H1 (cell line): ENCODE measurements around the gene SOCS3. TPM values are rescaled to one million over a fixed set of nuclear protein-coding genes. Genes with fewer than 3 reads are reported as not detected.

ENCODE experiments used
- ASH2L ChIP-seq: fragments of 200-600, 300-600 bp; sonication (generic); IDR thresholded peaks from one replicate; pipeline ENCODE4 v1.7.1; 2017; ENCODE audit warnings: low read length
- BRCA1 ChIP-seq: IDR thresholded peaks from 2 replicates; pipeline ENCODE4 v1.6.1; 2012; ENCODE audit warnings: low read depth, low read length, improper control_type of control experiment
- EP300 ChIP-seq, 2 experiments: IDR thresholded peaks; 1 replicate in 1 of 2; 2 replicates in 1 of 2; pipeline ENCODE4 v1.6.1; 2011 to 2012; ENCODE audit warnings: low read depth in 2 of 2, low read length in 2 of 2, mild to moderate bottlenecking in 2 of 2, borderline replicate concordance in 1 of 2, inconsistent platforms in 1 of 2, moderate library complexity in 1 of 2
- HDAC2 ChIP-seq, 2 experiments: fragments of 300-600 bp in 1 of 2; sonication (generic) in 1 of 2; IDR thresholded peaks; 2 replicates each; pipeline ENCODE4 v1.6.1; 2011 to 2012; ENCODE audit warnings: low read depth in 2 of 2, low read length in 2 of 2, mild to moderate bottlenecking in 2 of 2, moderate library complexity in 2 of 2, borderline replicate concordance in 1 of 2, inconsistent platforms in 1 of 2
- KDM5A ChIP-seq: fragments of 200-600 bp; IDR thresholded peaks from 2 replicates; pipeline ENCODE4 v1.7.1; 2012; ENCODE audit warnings: mild to moderate bottlenecking, low read length, inconsistent platforms, mixed read lengths
- MAFK ChIP-seq: IDR thresholded peaks from 2 replicates; pipeline ENCODE4 v1.6.1; 2012; ENCODE audit warnings: low read depth, mild to moderate bottlenecking, improper control_type of control experiment, low read length
- RAD21 ChIP-seq, 2 experiments: IDR thresholded peaks in 1 of 2; conservative IDR thresholded peaks in 1 of 2; 2 replicates each; pipeline ENCODE4 v1.6.1; 2011; ENCODE audit warnings: low read depth in 2 of 2, low read length in 2 of 2, improper control_type of control experiment in 1 of 2, inconsistent platforms in 1 of 2, mild to moderate bottlenecking in 1 of 2, moderate library complexity in 1 of 2
- TAF7 ChIP-seq: optimal IDR thresholded peaks from 2 replicates; pipeline ENCODE3; 2011; ENCODE audit warnings: low read depth, mild to moderate bottlenecking, inconsistent platforms, low read length, moderate library complexity, borderline replicate concordance
- USF2 ChIP-seq: IDR thresholded peaks from 2 replicates; pipeline ENCODE4 v1.6.1; 2011; ENCODE audit warnings: low read length, improper control_type of control experiment
- polyA plus RNA-seq, 7 experiments: library from polyadenylated mRNA; depleted of rRNA in 3 of 7; stranded (reverse) in 5 of 7; unstranded in 2 of 7; fragments of >200 nt in 5 of 7; fragments of 200-250 nt in 2 of 7; gene quantifications; 1 replicate in 5 of 7; 2 replicates in 1 of 7; 4 replicates in 1 of 7; pipeline versions ENCODE4 v1.2.1 to v1.2.3, GENCODE V29; 2011 to 2013; ENCODE audit warnings: missing spikeins in 2 of 7, mixed read lengths in 2 of 7
- total RNA-seq: library from RNA; stranded (reverse); fragmentation: NEBNext Ultra II Directional; extraction: Animal tissue kit (Norgen Biotek cat#: 25700); gene quantifications from 2 replicates; pipeline ENCODE4 v1.2.1, GENCODE V29; 2021

The SOCS3 gene
- total and polyA plus RNA-seq, 2 of the 8 experiments (the other 6 are each of a cell fraction or from before 2014, with no cell fraction given): 10.1 to 47.9 TPM

GRCh38 chr17:78357672-78358537, 2.0 kb downstream of the SOCS3 start (continued):
- TF ChIP-seq USF2: no peak
- TF ChIP-seq RAD21 (IDR thresholded peaks at IDR 0.05 in 1 of 2, conservative IDR thresholded peaks at IDR 0.05 in 1 of 2; ENCODE audit: low read depth in 2 of 2, low read length in 2 of 2): no peak
- TF ChIP-seq MAFK: no peak
- no peak for TF ChIP-seq HDAC2 (IDR thresholded peaks at IDR 0.05; ENCODE audit: borderline replicate concordance in 1 of 2, low read depth in 2 of 2, low read length in 2 of 2)
- no peak for TF ChIP-seq ASH2L
- no peak for TF ChIP-seq BRCA1
- TF ChIP-seq EP300 (IDR thresholded peaks at IDR 0.05; ENCODE audit: borderline replicate concordance in 1 of 2, low read depth in 2 of 2, low read length in 2 of 2): no peak
- peak; percentile 37 for TF ChIP-seq TAF7
- TF ChIP-seq KDM5A: no peak
